ENCODE measurements around the gene MINK1. TPM values are rescaled to one million over a fixed set of nuclear protein-coding genes. Genes with fewer than 3 reads are reported as not detected.

MINK1 gene
- total and polyA plus RNA-seq, 2 of the 13 experiments (the other 11 are each of a cell fraction or from before 2014, with no cell fraction given) = 17.2 to 63.9 TPM

DNA sequence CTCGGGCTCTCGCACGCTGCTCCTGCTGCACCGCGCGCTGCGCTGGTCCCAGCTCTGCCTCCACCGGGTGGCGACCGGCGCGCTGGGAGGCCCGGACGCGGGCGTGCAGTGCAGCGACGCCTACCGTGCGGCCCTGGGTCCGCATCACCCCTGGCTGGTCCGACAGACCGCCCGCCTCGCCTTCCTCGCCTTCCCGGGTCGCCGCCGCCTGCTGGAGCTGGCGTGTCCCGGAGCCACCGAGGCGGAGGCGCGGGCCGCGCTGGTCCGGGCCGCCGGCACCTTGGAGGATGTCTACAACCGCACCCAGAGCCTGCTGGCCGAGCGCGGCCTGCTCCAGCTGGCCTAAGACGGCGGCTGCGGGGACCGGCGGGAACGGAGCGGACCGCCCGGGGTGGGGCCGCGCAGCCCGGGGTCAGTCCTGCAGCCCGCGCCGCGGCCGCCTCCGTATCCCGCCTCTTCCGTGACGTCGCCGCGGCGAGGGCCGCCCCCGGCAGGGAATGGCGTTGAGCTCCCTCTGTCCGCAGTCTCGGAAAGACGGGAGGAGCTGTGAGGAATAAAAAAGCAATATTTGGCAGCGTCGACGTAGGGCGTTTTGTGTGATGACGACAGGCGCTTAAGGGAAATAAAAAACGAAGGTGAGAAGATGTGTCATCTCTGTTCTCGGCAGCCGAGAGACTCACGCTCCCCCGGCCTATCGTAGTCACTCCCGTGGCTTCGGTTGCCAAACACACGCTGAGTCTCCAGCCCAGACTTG is 43.0 kb upstream of the MINK1 start (continued):
- TF ChIP-seq ZNF292 (CRISPR knock-in tag; IDR thresholded peaks at IDR 0.05; ENCODE audit: borderline replicate concordance, low read depth) (no peak), CCAR2 (optimal IDR thresholded peaks at IDR 0.05; ENCODE audit: low read depth, low read length) (no peak), MIXL1 (CRISPR knock-in tag; IDR thresholded peaks at IDR 0.05) (no peak), ADNP (CRISPR knock-in tag; IDR thresholded peaks at IDR 0.05) (no peak), CBFB (CRISPR knock-in tag; IDR thresholded peaks at IDR 0.05) (no peak; the same call in 1 of the 2 replicates), SALL1 (CRISPR knock-in tag; IDR thresholded peaks at IDR 0.05) (peak; percentile 72; the same call in 1 of the 2 replicates), ZNF775 (CRISPR knock-in tag; IDR thresholded peaks at IDR 0.05; ENCODE audit: borderline replicate concordance) (no peak)
- TF ChIP-seq, protein P1, sequence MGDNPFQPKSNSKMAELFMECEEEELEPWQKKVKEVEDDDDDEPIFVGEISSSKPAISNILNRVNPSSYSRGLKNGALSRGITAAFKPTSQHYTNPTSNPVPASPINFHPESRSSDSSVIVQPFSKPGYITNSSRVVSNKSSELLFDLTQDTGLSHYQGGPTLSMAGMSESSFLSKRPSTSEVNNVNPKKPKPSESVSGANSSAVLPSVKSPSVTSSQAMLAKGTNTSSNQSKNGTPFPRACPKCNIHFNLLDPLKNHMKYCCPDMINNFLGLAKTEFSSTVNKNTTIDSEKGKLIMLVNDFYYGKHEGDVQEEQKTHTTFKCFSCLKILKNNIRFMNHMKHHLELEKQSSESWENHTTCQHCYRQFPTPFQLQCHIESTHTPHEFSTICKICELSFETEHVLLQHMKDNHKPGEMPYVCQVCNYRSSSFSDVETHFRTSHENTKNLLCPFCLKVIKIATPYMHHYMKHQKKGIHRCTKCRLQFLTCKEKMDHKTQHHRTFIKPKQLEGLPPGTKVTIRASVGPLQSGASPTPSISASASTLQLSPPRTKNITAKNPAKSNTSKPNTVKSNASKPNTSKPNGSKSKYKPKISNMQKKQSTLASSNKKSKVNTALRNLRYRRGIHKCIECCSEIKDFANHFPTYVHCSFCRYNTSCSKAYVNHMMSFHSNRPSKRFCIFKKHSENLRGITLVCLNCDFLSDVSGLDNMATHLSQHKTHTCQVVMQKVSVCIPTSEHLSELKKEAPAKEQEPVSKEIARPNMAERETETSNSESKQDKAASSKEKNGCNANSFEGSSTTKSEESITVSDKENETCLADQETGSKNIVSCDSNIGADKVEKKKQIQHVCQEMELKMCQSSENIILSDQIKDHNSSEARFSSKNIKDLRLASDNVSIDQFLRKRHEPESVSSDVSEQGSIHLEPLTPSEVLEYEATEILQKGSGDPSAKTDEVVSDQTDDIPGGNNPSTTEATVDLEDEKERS (CRISPR knock-in tag; IDR thresholded peaks at IDR 0.05) = no peak
- TF ChIP-seq, protein P2, sequence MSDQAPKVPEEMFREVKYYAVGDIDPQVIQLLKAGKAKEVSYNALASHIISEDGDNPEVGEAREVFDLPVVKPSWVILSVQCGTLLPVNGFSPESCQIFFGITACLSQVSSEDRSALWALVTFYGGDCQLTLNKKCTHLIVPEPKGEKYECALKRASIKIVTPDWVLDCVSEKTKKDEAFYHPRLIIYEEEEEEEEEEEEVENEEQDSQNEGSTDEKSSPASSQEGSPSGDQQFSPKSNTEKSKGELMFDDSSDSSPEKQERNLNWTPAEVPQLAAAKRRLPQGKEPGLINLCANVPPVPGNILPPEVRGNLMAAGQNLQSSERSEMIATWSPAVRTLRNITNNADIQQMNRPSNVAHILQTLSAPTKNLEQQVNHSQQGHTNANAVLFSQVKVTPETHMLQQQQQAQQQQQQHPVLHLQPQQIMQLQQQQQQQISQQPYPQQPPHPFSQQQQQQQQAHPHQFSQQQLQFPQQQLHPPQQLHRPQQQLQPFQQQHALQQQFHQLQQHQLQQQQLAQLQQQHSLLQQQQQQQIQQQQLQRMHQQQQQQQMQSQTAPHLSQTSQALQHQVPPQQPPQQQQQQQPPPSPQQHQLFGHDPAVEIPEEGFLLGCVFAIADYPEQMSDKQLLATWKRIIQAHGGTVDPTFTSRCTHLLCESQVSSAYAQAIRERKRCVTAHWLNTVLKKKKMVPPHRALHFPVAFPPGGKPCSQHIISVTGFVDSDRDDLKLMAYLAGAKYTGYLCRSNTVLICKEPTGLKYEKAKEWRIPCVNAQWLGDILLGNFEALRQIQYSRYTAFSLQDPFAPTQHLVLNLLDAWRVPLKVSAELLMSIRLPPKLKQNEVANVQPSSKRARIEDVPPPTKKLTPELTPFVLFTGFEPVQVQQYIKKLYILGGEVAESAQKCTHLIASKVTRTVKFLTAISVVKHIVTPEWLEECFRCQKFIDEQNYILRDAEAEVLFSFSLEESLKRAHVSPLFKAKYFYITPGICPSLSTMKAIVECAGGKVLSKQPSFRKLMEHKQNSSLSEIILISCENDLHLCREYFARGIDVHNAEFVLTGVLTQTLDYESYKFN (CRISPR knock-in tag; conservative IDR thresholded peaks at IDR 0.05) = no peak
- TF ChIP-seq, protein P3, sequence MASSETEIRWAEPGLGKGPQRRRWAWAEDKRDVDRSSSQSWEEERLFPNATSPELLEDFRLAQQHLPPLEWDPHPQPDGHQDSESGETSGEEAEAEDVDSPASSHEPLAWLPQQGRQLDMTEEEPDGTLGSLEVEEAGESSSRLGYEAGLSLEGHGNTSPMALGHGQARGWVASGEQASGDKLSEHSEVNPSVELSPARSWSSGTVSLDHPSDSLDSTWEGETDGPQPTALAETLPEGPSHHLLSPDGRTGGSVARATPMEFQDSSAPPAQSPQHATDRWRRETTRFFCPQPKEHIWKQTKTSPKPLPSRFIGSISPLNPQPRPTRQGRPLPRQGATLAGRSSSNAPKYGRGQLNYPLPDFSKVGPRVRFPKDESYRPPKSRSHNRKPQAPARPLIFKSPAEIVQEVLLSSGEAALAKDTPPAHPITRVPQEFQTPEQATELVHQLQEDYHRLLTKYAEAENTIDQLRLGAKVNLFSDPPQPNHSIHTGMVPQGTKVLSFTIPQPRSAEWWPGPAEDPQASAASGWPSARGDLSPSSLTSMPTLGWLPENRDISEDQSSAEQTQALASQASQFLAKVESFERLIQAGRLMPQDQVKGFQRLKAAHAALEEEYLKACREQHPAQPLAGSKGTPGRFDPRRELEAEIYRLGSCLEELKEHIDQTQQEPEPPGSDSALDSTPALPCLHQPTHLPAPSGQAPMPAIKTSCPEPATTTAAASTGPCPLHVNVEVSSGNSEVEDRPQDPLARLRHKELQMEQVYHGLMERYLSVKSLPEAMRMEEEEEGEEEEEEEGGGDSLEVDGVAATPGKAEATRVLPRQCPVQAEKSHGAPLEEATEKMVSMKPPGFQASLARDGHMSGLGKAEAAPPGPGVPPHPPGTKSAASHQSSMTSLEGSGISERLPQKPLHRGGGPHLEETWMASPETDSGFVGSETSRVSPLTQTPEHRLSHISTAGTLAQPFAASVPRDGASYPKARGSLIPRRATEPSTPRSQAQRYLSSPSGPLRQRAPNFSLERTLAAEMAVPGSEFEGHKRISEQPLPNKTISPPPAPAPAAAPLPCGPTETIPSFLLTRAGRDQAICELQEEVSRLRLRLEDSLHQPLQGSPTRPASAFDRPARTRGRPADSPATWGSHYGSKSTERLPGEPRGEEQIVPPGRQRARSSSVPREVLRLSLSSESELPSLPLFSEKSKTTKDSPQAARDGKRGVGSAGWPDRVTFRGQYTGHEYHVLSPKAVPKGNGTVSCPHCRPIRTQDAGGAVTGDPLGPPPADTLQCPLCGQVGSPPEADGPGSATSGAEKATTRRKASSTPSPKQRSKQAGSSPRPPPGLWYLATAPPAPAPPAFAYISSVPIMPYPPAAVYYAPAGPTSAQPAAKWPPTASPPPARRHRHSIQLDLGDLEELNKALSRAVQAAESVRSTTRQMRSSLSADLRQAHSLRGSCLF (CRISPR knock-in tag; IDR thresholded peaks at IDR 0.05; ENCODE audit: borderline replicate concordance) = no peak
- TF ChIP-seq, protein P4, sequence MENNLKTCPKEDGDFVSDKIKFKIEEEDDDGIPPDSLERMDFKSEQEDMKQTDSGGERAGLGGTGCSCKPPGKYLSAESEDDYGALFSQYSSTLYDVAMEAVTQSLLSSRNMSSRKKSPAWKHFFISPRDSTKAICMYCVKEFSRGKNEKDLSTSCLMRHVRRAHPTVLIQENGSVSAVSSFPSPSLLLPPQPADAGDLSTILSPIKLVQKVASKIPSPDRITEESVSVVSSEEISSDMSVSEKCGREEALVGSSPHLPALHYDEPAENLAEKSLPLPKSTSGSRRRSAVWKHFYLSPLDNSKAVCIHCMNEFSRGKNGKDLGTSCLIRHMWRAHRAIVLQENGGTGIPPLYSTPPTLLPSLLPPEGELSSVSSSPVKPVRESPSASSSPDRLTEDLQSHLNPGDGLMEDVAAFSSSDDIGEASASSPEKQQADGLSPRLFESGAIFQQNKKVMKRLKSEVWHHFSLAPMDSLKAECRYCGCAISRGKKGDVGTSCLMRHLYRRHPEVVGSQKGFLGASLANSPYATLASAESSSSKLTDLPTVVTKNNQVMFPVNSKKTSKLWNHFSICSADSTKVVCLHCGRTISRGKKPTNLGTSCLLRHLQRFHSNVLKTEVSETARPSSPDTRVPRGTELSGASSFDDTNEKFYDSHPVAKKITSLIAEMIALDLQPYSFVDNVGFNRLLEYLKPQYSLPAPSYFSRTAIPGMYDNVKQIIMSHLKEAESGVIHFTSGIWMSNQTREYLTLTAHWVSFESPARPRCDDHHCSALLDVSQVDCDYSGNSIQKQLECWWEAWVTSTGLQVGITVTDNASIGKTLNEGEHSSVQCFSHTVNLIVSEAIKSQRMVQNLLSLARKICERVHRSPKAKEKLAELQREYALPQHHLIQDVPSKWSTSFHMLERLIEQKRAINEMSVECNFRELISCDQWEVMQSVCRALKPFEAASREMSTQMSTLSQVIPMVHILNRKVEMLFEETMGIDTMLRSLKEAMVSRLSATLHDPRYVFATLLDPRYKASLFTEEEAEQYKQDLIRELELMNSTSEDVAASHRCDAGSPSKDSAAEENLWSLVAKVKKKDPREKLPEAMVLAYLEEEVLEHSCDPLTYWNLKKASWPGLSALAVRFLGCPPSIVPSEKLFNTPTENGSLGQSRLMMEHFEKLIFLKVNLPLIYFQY (CRISPR knock-in tag; IDR thresholded peaks at IDR 0.05; ENCODE audit: borderline replicate concordance) = no peak
